ENCODE results near the gene MEGF10.

Gene MEGF10

GRCh38 chr5:127338501-127338900 lies 47.9 kb downstream of the MEGF10 start:
- Histone ChIP-seq H3K4me1 (ENCODE audit: control insufficient read depth, insufficient read depth, low read depth, low read length) (no peaks in the 10 kb centered on the region), H2BK5ac (ENCODE audit: low read depth, low read length, poor library complexity, severe bottlenecking) (no peak overlapping the region), H2BK12ac (ENCODE audit: low read length in 2 of 2) (no peak overlapping the region), H3K9me3 (ENCODE audit: control insufficient read depth, low read length) (no peaks in the 10 kb centered on the region), H3K4ac (ENCODE audit: low read depth in 1 of 2, low read length in 2 of 2) (no peak overlapping the region), H3K4me2 (ENCODE audit: low read length, poor library complexity, severe bottlenecking) (no peak overlapping the region), H3K23ac (ENCODE audit: low read length in 2 of 2) (no peak overlapping the region), H3K4me3 (ENCODE audit: insufficient read depth in 1 of 2, low read depth in 1 of 2, low read length in 2 of 2) (no peak overlapping the region), H4K8ac (ENCODE audit: low read length) (no peak overlapping the region), H4K91ac (ENCODE audit: low read length) (no peak overlapping the region), H3K18ac (ENCODE audit: low read depth in 1 of 2, low read length in 2 of 2) (no peak overlapping the region), H2AK5ac (ENCODE audit: low read length, severe bottlenecking) (no peak overlapping the region), H3K27ac (ENCODE audit: low read length, poor library complexity, severe bottlenecking) (no peak overlapping the region), H3K27me3 (ENCODE audit: control insufficient read depth in 1 of 2, insufficient read depth in 1 of 2, low read length in 2 of 2) (no peaks in the 10 kb centered on the region), H3K79me1 (replicated peaks; ENCODE audit: low read length, poor library complexity, severe bottlenecking) (no peaks in the 10 kb centered on the region), H3K14ac (ENCODE audit: low read length in 2 of 2) (no peak overlapping the region), H3K9ac (ENCODE audit: low read length) (no peak overlapping the region), H3K36me3 (ENCODE audit: control insufficient read depth in 1 of 2, insufficient read depth in 2 of 2, low read depth in 1 of 2, low read length in 2 of 2) (no peaks in the 10 kb centered on the region), H2BK120ac (ENCODE audit: low read depth, low read length) (no peak overlapping the region), H2AFZ (ENCODE audit: low read depth, low read length) (no peak overlapping the region), H2BK15ac (ENCODE audit: low read depth, poor library complexity, severe bottlenecking) (no peak overlapping the region)
- no peak for DNase-seq
- 78% methylated on average over 1 of the region's 1 CpG for WGBS

DNA sequence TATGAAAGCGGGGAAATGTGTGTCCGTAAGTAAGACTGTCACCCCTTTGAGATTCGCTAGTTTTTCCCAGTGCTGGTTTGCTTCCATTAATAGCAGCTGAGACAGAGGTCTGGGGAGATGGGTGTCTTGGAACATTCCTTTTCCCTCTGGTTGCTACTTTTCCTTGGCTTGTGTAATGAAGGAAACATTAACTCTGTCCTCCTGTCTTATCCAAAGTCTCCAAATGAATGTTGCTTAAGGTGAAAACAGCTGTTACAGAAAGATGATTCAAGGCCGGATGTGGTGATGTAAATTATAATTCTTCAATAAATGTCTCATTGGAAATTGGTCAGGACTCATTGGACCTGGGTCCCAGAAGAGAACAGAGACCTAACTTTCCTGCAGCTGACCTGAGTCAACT lies 50.0 kb downstream of the MEGF10 start:
- DNase-seq = no peak
- no peak overlapping the region for H2BK5ac ChIP-seq (ENCODE audit: low read depth, low read length, poor library complexity, severe bottlenecking)
- H2BK120ac ChIP-seq (ENCODE audit: low read depth, low read length) = no peak overlapping the region
- no peak overlapping the region for H2AK5ac ChIP-seq (ENCODE audit: low read length, severe bottlenecking)
- H3K27ac ChIP-seq (ENCODE audit: low read length, poor library complexity, severe bottlenecking) = no peak overlapping the region
- no peaks in the 10 kb centered on the region for H3K36me3 ChIP-seq (ENCODE audit: control insufficient read depth in 1 of 2, insufficient read depth in 2 of 2, low read depth in 1 of 2, low read length in 2 of 2)
- H4K8ac ChIP-seq (ENCODE audit: low read length) = no peak overlapping the region
- no peak overlapping the region for H3K18ac ChIP-seq (ENCODE audit: low read depth in 1 of 2, low read length in 2 of 2)
- H2BK15ac ChIP-seq (ENCODE audit: low read depth, poor library complexity, severe bottlenecking) = no peak overlapping the region
- no peak overlapping the region for H2BK12ac ChIP-seq (ENCODE audit: low read length in 2 of 2)
- no peak overlapping the region for H3K23ac ChIP-seq (ENCODE audit: low read length in 2 of 2)
- WGBS = 97% methylated on average over 4 of the region's 4 CpGs
- no peak overlapping the region for H3K4me2 ChIP-seq (ENCODE audit: low read length, poor library complexity, severe bottlenecking)
- H3K9me3 ChIP-seq (ENCODE audit: control insufficient read depth, low read length) = no peaks in the 10 kb centered on the region
- H3K4ac ChIP-seq (ENCODE audit: low read depth in 1 of 2, low read length in 2 of 2) = no peak overlapping the region
- no peaks in the 10 kb centered on the region for H3K79me1 ChIP-seq (replicated peaks; ENCODE audit: low read length, poor library complexity, severe bottlenecking)
- H4K91ac ChIP-seq (ENCODE audit: low read length) = no peak overlapping the region
- H3K27me3 ChIP-seq (ENCODE audit: control insufficient read depth in 1 of 2, insufficient read depth in 1 of 2, low read length in 2 of 2) = no peaks in the 10 kb centered on the region
- no peak overlapping the region for H2AFZ ChIP-seq (ENCODE audit: low read depth, low read length)
- H3K9ac ChIP-seq (ENCODE audit: low read length) = no peak overlapping the region
- H3K4me1 ChIP-seq (ENCODE audit: control insufficient read depth, insufficient read depth, low read depth, low read length) = no peaks in the 10 kb centered on the region
- no peak overlapping the region for H3K14ac ChIP-seq (ENCODE audit: low read length in 2 of 2)
- H3K4me3 ChIP-seq (ENCODE audit: insufficient read depth in 1 of 2, low read depth in 1 of 2, low read length in 2 of 2) = no peak overlapping the region

GRCh38 chr5:127342364-127342763 lies 51.8 kb downstream of the MEGF10 start:
- H3K9me3 ChIP-seq (ENCODE audit: control insufficient read depth, low read length) = no peaks in the 10 kb centered on the region

GRCh38 chr5:127343313-127343712 lies 52.7 kb downstream of the MEGF10 start:
- Histone ChIP-seq H3K9ac (ENCODE audit: low read length) (no peak overlapping the region), H3K14ac (ENCODE audit: low read length in 2 of 2) (no peak overlapping the region), H3K36me3 (ENCODE audit: control insufficient read depth in 1 of 2, insufficient read depth in 2 of 2, low read depth in 1 of 2, low read length in 2 of 2) (no peaks in the 10 kb centered on the region), H3K4me2 (ENCODE audit: low read length, poor library complexity, severe bottlenecking) (no peak overlapping the region), H2AFZ (ENCODE audit: low read depth, low read length) (no peak overlapping the region), H3K4ac (ENCODE audit: low read depth in 1 of 2, low read length in 2 of 2) (no peak overlapping the region), H3K4me3 (ENCODE audit: insufficient read depth in 1 of 2, low read depth in 1 of 2, low read length in 2 of 2) (no peak overlapping the region), H4K91ac (ENCODE audit: low read length) (no peak overlapping the region), H3K23ac (ENCODE audit: low read length in 2 of 2) (no peak overlapping the region), H3K9me3 (ENCODE audit: control insufficient read depth, low read length) (no peaks in the 10 kb centered on the region), H2BK12ac (ENCODE audit: low read length in 2 of 2) (no peak overlapping the region), H3K27ac (ENCODE audit: low read length, poor library complexity, severe bottlenecking) (no peak overlapping the region), H2BK120ac (ENCODE audit: low read depth, low read length) (no peak overlapping the region), H3K4me1 (ENCODE audit: control insufficient read depth, insufficient read depth, low read depth, low read length) (no peaks in the 10 kb centered on the region), H3K79me1 (replicated peaks; ENCODE audit: low read length, poor library complexity, severe bottlenecking) (no peaks in the 10 kb centered on the region), H3K27me3 (ENCODE audit: control insufficient read depth in 1 of 2, insufficient read depth in 1 of 2, low read length in 2 of 2) (no peaks in the 10 kb centered on the region), H2BK5ac (ENCODE audit: low read depth, low read length, poor library complexity, severe bottlenecking) (no peak overlapping the region), H2AK5ac (ENCODE audit: low read length, severe bottlenecking) (no peak overlapping the region), H3K18ac (ENCODE audit: low read depth in 1 of 2, low read length in 2 of 2) (no peak overlapping the region), H4K8ac (ENCODE audit: low read length) (no peak overlapping the region), H2BK15ac (ENCODE audit: low read depth, poor library complexity, severe bottlenecking) (no peak overlapping the region)
- 95% methylated on average over 3 of the region's 3 CpGs for WGBS
- DNase-seq = no peak

More at GRCh38 chr5:127342364-127342763, 51.8 kb downstream of the MEGF10 start:
- Histone ChIP-seq H3K27me3 (ENCODE audit: control insufficient read depth in 1 of 2, insufficient read depth in 1 of 2, low read length in 2 of 2) (no peaks in the 10 kb centered on the region), H2AFZ (ENCODE audit: low read depth, low read length) (no peak overlapping the region), H3K14ac (ENCODE audit: low read length in 2 of 2) (no peak overlapping the region), H3K18ac (ENCODE audit: low read depth in 1 of 2, low read length in 2 of 2) (no peak overlapping the region), H2AK5ac (ENCODE audit: low read length, severe bottlenecking) (no peak overlapping the region), H3K4me2 (ENCODE audit: low read length, poor library complexity, severe bottlenecking) (no peak overlapping the region), H3K4ac (ENCODE audit: low read depth in 1 of 2, low read length in 2 of 2) (no peak overlapping the region), H3K79me1 (replicated peaks; ENCODE audit: low read length, poor library complexity, severe bottlenecking) (no peaks in the 10 kb centered on the region), H3K27ac (ENCODE audit: low read length, poor library complexity, severe bottlenecking) (no peak overlapping the region), H2BK12ac (ENCODE audit: low read length in 2 of 2) (no peak overlapping the region), H2BK5ac (ENCODE audit: low read depth, low read length, poor library complexity, severe bottlenecking) (no peak overlapping the region), H4K8ac (ENCODE audit: low read length) (no peak overlapping the region), H3K36me3 (ENCODE audit: control insufficient read depth in 1 of 2, insufficient read depth in 2 of 2, low read depth in 1 of 2, low read length in 2 of 2) (no peaks in the 10 kb centered on the region), H2BK120ac (ENCODE audit: low read depth, low read length) (no peak overlapping the region), H3K9ac (ENCODE audit: low read length) (no peak overlapping the region), H3K4me1 (ENCODE audit: control insufficient read depth, insufficient read depth, low read depth, low read length) (no peaks in the 10 kb centered on the region), H2BK15ac (ENCODE audit: low read depth, poor library complexity, severe bottlenecking) (no peak overlapping the region), H3K23ac (ENCODE audit: low read length in 2 of 2) (no peak overlapping the region), H4K91ac (ENCODE audit: low read length) (no peak overlapping the region), H3K4me3 (ENCODE audit: insufficient read depth in 1 of 2, low read depth in 1 of 2, low read length in 2 of 2) (no peak overlapping the region)
- DNase-seq = no peak
- 92% methylated on average over 3 of the region's 3 CpGs for WGBS
